CD4-positive, alpha-beta memory T cell (primary cell): ENCODE data around the gene CACNA1D. TPM values are rescaled to one million over a fixed set of nuclear protein-coding genes. Genes with fewer than 3 reads are reported as not detected.

Experiments used
- CTCF ChIA-PET: fragments of 350-600 bp; sonication (Branson Sonifier 250); formaldehyde crosslinking; loops from one replicate; lab custom pipeline; 2021; ENCODE audit warnings: inconsistent platforms; ENCODE audit not compliant: partially characterized antibody; lab: Charles Lee
- POLR2A ChIA-PET: fragments of 350-600 bp; sonication (Branson Sonifier 250); formaldehyde crosslinking; loops from one replicate; lab custom pipeline; 2021; ENCODE audit not compliant: partially characterized antibody; lab: Charles Lee
- DNase-seq, 5 donors: peaks; one replicate each; pipeline versions ENCODE4 v3.0.0 to v3.0.0-alpha.2; 2020 to 2022; ENCODE audit warnings: mixed read lengths in 1 of 5
- H3K27ac ChIP-seq: one replicate; pipeline ENCODE4 v1.7.0; 2013; ENCODE audit warnings: low read depth, low read length
- H3K27me3 ChIP-seq: 2 replicates; pipeline ENCODE4 v1.7.0; 2013; ENCODE audit warnings: mild to moderate bottlenecking, low read length, moderate library complexity; ENCODE audit not compliant: insufficient read depth
- H3K36me3 ChIP-seq: 2 replicates; pipeline ENCODE4 v1.7.0; 2013; ENCODE audit warnings: mild to moderate bottlenecking, low read length, moderate library complexity; ENCODE audit not compliant: insufficient read depth
- H3K4me1 ChIP-seq: 2 replicates; pipeline ENCODE4 v1.7.0; 2013; ENCODE audit warnings: mild to moderate bottlenecking, low read length, moderate library complexity; ENCODE audit not compliant: insufficient read depth
- H3K4me3 ChIP-seq, 2 donors: one replicate each; pipeline ENCODE4 v1.7.0; 2013; ENCODE audit warnings: low read length in 2 of 2, mild to moderate bottlenecking in 1 of 2
- H3K9me3 ChIP-seq, 2 donors: one replicate each; pipeline ENCODE4 v1.7.0; 2013; ENCODE audit warnings: low read length in 2 of 2, control low read depth in 1 of 2; ENCODE audit not compliant: control insufficient read depth in 1 of 2
- H3K27ac Mint-ChIP-seq, 7 donors: one replicate each; pipeline ENCODE4 v1.8.0; 2020 to 2021; ENCODE audit warnings: mixed read lengths in 7 of 7, mild to moderate bottlenecking in 6 of 7, inconsistent platforms in 3 of 7, moderate library complexity in 3 of 7
- H3K27me3 Mint-ChIP-seq, 2 donors: one replicate each; pipeline ENCODE4 v1.8.0; 2020 to 2021; ENCODE audit warnings: mixed read lengths in 2 of 2
- H3K36me3 Mint-ChIP-seq, 2 donors: one replicate each; pipeline ENCODE4 v1.8.0; 2020 to 2021; ENCODE audit warnings: mixed read lengths in 2 of 2, inconsistent platforms in 1 of 2, mild to moderate bottlenecking in 1 of 2
- H3K4me1 Mint-ChIP-seq, 4 donors: one replicate each; pipeline ENCODE4 v1.8.0; 2020 to 2021; ENCODE audit warnings: mixed read lengths in 4 of 4, mild to moderate bottlenecking in 1 of 4
- H3K4me3 Mint-ChIP-seq, 8 donors: one replicate each; pipeline ENCODE4 v1.8.0; 2020 to 2021; ENCODE audit warnings: mixed read lengths in 8 of 8, mild to moderate bottlenecking in 7 of 8, moderate library complexity in 6 of 8, inconsistent platforms in 3 of 8
- H3K9me3 Mint-ChIP-seq, 8 donors: one replicate each; pipeline ENCODE4 v1.8.0; 2020 to 2021; ENCODE audit warnings: mixed read lengths in 8 of 8, mild to moderate bottlenecking in 5 of 8, inconsistent platforms in 3 of 8, moderate library complexity in 1 of 8
- intact Hi-C: fragments of 100-400 bp; cut with micrococcal nuclease; formaldehyde crosslinking; loops from one replicate; pipeline ENCODE4 v1.15.1; 2023
- polyA plus RNA-seq, 2 donors: library from polyadenylated mRNA; unstranded; fragments of 300-500 nt; fragmentation: Illumina TruSeq; gene quantifications; one replicate each; pipeline ENCODE4 v1.2.3, GENCODE V29; 2021
- total RNA-seq, 2 experiments: library from RNA; stranded (reverse); gene quantifications; one replicate each; pipeline ENCODE4 v1.2.3, GENCODE V29; 2021

CACNA1D gene
- total and polyA plus RNA-seq, 4 experiments from 2014 or later: 0.06 TPM; not detected in 3

DNA sequence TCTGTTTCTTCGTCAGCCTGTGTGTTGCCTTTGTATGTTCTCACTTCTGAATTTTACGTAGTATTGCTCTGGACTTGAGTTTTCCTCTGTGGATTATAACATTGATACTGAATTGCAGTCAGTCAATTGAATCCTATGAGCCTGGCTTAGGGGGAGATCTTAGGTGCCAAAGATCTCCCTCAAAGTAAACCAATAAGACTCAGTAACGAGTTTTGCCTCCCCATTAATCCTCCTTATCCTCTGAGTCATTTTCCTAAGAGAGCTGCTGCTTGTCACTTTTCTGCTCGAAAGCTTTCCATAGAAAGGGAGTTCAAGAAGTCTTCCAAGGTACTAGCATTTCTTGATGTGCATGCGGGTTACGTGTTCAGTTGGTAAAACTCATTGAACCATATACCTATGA lies 225.4 kb downstream of the CACNA1D start:
- POLR2A ChIA-PET: no interaction called here
- H3K36me3 ChIP-seq: no peaks in the 10 kb centered on the region
- H3K27me3 ChIP-seq: no peaks in the 10 kb centered on the region
- Mint-ChIP-seq H3K4me1 (no peaks in the 10 kb centered on the region), H3K36me3 (no peaks in the 10 kb centered on the region), H3K4me3 (no peak overlapping the region), H3K9me3 (no peaks in the 10 kb centered on the region), H3K27ac (no peak overlapping the region), H3K27me3 (peaks cover 4 to 10% of the 10 kb centered on the region in 2 donors)
- H3K4me1 ChIP-seq: no peaks in the 10 kb centered on the region
- H3K4me3 ChIP-seq: no peak overlapping the region
- CTCF ChIA-PET: no interaction called here
- DNase-seq: no peak
- no peaks in the 10 kb centered on the region for H3K9me3 ChIP-seq
- H3K27ac ChIP-seq: no peak overlapping the region
- intact Hi-C loops: no loop called here

DNA sequence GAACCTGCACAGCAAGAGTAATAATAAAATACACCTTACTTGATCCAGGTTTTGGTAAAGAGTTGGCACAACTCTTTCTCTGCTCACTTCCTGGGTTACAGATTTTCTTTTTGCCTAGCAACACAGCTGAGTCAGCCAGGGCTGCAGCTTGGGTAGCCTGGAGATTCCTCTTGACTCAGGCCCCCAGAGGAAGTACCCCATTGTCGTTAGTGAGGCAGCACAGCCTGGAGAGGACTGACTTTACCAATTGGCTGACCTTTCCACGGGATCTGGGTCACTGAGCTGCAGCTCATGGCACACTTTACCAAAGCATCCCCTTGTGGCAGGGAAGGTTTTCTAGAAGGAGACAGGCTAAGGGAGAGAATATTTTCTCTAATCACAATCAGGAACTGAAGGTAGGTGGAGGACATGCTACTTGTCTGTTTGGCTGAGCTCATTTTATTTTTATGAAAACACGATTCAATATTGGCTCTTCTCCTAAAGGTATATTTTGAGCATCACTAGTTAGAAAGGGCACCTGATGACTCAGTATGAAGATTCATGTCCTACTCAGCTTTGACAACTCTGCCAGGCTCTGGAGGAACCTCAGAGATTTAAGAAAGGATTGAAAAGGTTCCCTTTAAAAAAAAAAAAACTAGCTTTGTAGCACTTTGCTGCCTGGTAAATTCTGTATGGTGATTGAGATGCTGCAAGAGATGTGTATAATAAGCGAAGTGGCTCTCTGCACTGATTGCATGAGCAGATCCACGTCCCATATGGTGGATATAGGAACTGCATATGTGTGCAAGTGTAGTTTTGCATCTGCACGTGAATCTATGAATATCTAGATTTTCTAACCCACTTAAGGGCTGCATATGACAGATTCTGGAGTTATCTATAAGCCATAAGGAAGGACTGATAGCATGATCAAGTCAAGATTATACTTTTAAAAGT lies 227.0 kb downstream of the CACNA1D start:
- H3K27me3 Mint-ChIP-seq: peaks cover 4 to 21% of the 10 kb centered on the region in 2 donors
- no peaks in the 10 kb centered on the region for H3K4me1 Mint-ChIP-seq
- CTCF ChIA-PET: interaction anchor here (0.8 to 1.2 kb wide), 2 partner anchors 10 to 11 kb away, joined by 3 to 5 read pairs; no protein-coding TSS in a partner anchor

GRCh38 chr3:53724566-53724965 lies 230.2 kb downstream of the CACNA1D start:
- Mint-ChIP-seq H3K27me3 (peaks cover 10 to 25% of the 10 kb centered on the region in 2 donors), H3K27ac (no peak overlapping the region), H3K9me3 (no peaks in the 10 kb centered on the region), H3K36me3 (no peaks in the 10 kb centered on the region), H3K4me1 (no peaks in the 10 kb centered on the region), H3K4me3 (no peak overlapping the region)
- intact Hi-C loops: no loop called here
- ChIA-PET POLR2A (no interaction called here), CTCF (interaction anchor here (2.2 kb wide), 1 partner anchor 14 kb away, joined by 13 read pairs; no protein-coding TSS in a partner anchor)
- Histone ChIP-seq H3K9me3 (no peaks in the 10 kb centered on the region), H3K36me3 (no peaks in the 10 kb centered on the region), H3K27me3 (no peaks in the 10 kb centered on the region), H3K4me3 (no peak overlapping the region), H3K27ac (no peak overlapping the region), H3K4me1 (no peaks in the 10 kb centered on the region)
- DNase-seq: no peak

More for the DNA sequence above, 227.0 kb downstream of the CACNA1D start:
- no peak for DNase-seq
- H3K27ac Mint-ChIP-seq: no peak overlapping the region
- H3K36me3 Mint-ChIP-seq: no peaks in the 10 kb centered on the region
- H3K4me3 Mint-ChIP-seq: no peak overlapping the region
- no peak overlapping the region for H3K4me3 ChIP-seq
- intact Hi-C loops: no loop called here
- no peak overlapping the region for H3K27ac ChIP-seq
- H3K27me3 ChIP-seq: no peaks in the 10 kb centered on the region
- no peaks in the 10 kb centered on the region for H3K9me3 Mint-ChIP-seq
- no peaks in the 10 kb centered on the region for H3K4me1 ChIP-seq
- H3K36me3 ChIP-seq: no peaks in the 10 kb centered on the region
- H3K9me3 ChIP-seq: no peaks in the 10 kb centered on the region
- POLR2A ChIA-PET: no interaction called here

GRCh38 chr3:53725387-53725995 lies 231.1 kb downstream of the CACNA1D start:
- H3K9me3 ChIP-seq: no peaks in the 10 kb centered on the region
- no peak overlapping the region for H3K27ac Mint-ChIP-seq
- ChIA-PET CTCF (interaction anchor here (2.2 kb wide), 1 partner anchor 15 kb away, joined by 13 read pairs; no protein-coding TSS in a partner anchor), POLR2A (no interaction called here)
- H3K4me3 ChIP-seq: no peak overlapping the region
- H3K9me3 Mint-ChIP-seq: no peaks in the 10 kb centered on the region
- H3K4me1 ChIP-seq: no peaks in the 10 kb centered on the region
- no peaks in the 10 kb centered on the region for H3K36me3 Mint-ChIP-seq
- H3K4me3 Mint-ChIP-seq: no peak overlapping the region
- peaks cover 9 to 23% of the 10 kb centered on the region in 2 donors for H3K27me3 Mint-ChIP-seq
- no peaks in the 10 kb centered on the region for H3K4me1 Mint-ChIP-seq
- H3K36me3 ChIP-seq: no peaks in the 10 kb centered on the region
- H3K27ac ChIP-seq: no peak overlapping the region
- no peak for DNase-seq
- H3K27me3 ChIP-seq: no peaks in the 10 kb centered on the region
- intact Hi-C loops: no loop called here

- Histone ChIP-seq H3K4me1 (no peaks in the 10 kb centered on the region), H3K9me3 (no peaks in the 10 kb centered on the region), H3K27me3 (no peaks in the 10 kb centered on the region), H3K27ac (no peak overlapping the region), H3K4me3 (no peak overlapping the region), H3K36me3 (no peaks in the 10 kb centered on the region)
- Mint-ChIP-seq H3K4me3 (no peak overlapping the region), H3K36me3 (no peaks in the 10 kb centered on the region), H3K4me1 (no peaks in the 10 kb centered on the region), H3K27me3 (peaks cover 9 to 23% of the 10 kb centered on the region in 2 donors), H3K9me3 (no peaks in the 10 kb centered on the region), H3K27ac (no peak overlapping the region)
- intact Hi-C loops: no loop called here
- ChIA-PET CTCF (interaction anchor here (1.1 kb wide), 1 partner anchor 15 kb away, joined by 3 read pairs; no protein-coding TSS in a partner anchor), POLR2A (no interaction called here)
- DNase-seq: no peak
These were observed 232.2 kb downstream of the CACNA1D start for GRCh38 chr3:53726643-53727042.

GRCh38 chr3:53728606-53729005 lies 234.2 kb downstream of the CACNA1D start:
- POLR2A ChIA-PET: no interaction called here
- no peaks in the 10 kb centered on the region for H3K4me1 Mint-ChIP-seq
- no peak overlapping the region for H3K27ac ChIP-seq
- no peaks in the 10 kb centered on the region for H3K27me3 ChIP-seq
- H3K27ac Mint-ChIP-seq: no peak overlapping the region
- H3K4me3 ChIP-seq: no peak overlapping the region
- H3K4me1 ChIP-seq: no peaks in the 10 kb centered on the region
- CTCF ChIA-PET: no interaction called here
- intact Hi-C loops: no loop called here
- no peak overlapping the region for H3K4me3 Mint-ChIP-seq
- no peaks in the 10 kb centered on the region for H3K9me3 Mint-ChIP-seq
- no peaks in the 10 kb centered on the region for H3K36me3 ChIP-seq
- H3K36me3 Mint-ChIP-seq: no peaks in the 10 kb centered on the region
- H3K27me3 Mint-ChIP-seq: peaks cover 6 to 18% of the 10 kb centered on the region in 2 donors
- H3K9me3 ChIP-seq: no peaks in the 10 kb centered on the region
- no peak for DNase-seq

GRCh38 chr3:53729159-53729558 lies 234.7 kb downstream of the CACNA1D start:
- CTCF ChIA-PET: no interaction called here
- no peak overlapping the region for H3K4me3 ChIP-seq
- peaks cover 6 to 15% of the 10 kb centered on the region in 2 donors for H3K27me3 Mint-ChIP-seq
- H3K9me3 ChIP-seq: no peaks in the 10 kb centered on the region
- H3K4me1 Mint-ChIP-seq: no peaks in the 10 kb centered on the region
- no peak overlapping the region for H3K27ac ChIP-seq
- no peaks in the 10 kb centered on the region for H3K36me3 Mint-ChIP-seq
- intact Hi-C loops: no loop called here
- H3K9me3 Mint-ChIP-seq: no peaks in the 10 kb centered on the region
- H3K27ac Mint-ChIP-seq: no peak overlapping the region
- H3K4me3 Mint-ChIP-seq: no peak overlapping the region
- no peaks in the 10 kb centered on the region for H3K27me3 ChIP-seq
- DNase-seq: no peak
- H3K36me3 ChIP-seq: no peaks in the 10 kb centered on the region
- no peaks in the 10 kb centered on the region for H3K4me1 ChIP-seq
- POLR2A ChIA-PET: no interaction called here
